Brain pericyte (primary cell): Measurements from ENCODE around the gene PIBF1.

ENCODE experiments used
- DNase-seq: peaks from one replicate; pipeline ENCODE4 v3.0.0-alpha.2; 2012; ENCODE audit warnings: low read depth, low spot score

Gene PIBF1

DNA sequence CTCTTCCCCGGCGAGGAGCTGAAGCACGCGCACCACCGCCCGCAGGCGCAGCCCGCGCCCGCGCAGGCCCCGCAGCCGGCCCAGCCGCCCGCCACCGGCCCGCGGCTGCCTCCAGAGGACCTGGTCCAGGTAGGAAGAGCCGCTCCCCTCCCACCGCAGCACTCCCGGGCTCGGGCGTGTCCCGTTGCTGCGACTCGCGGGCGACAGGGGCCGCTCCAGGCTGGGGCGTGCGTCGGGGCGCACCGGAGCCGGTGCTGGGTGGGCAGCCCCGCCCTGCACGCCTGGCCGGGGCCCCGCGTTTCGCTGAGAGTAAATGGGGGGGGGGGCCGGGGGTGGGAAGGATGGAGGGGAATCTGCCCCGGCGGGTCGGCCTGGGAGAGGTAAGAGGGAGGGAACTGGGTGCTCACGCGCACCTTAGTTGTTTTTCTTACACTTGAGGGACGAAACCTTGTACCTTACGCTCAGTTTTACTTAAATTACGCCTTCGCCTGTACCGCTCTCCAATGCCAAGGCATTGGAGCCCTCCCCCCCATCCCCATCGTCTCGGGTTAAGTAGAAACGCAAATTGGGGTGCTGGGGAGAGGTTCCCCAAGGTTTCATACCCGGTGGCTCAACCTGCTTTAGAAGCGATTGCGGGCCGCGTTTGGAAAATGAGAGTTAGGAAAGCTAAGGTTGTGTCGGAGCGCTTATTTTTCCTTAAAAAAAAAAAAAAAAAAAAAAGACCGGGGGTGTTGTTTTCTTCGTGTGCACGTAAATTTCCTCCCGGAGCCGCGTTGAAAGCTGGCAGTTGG is 277.7 kb downstream of the PIBF1 start:
- DNase-seq, result no peak

DNA sequence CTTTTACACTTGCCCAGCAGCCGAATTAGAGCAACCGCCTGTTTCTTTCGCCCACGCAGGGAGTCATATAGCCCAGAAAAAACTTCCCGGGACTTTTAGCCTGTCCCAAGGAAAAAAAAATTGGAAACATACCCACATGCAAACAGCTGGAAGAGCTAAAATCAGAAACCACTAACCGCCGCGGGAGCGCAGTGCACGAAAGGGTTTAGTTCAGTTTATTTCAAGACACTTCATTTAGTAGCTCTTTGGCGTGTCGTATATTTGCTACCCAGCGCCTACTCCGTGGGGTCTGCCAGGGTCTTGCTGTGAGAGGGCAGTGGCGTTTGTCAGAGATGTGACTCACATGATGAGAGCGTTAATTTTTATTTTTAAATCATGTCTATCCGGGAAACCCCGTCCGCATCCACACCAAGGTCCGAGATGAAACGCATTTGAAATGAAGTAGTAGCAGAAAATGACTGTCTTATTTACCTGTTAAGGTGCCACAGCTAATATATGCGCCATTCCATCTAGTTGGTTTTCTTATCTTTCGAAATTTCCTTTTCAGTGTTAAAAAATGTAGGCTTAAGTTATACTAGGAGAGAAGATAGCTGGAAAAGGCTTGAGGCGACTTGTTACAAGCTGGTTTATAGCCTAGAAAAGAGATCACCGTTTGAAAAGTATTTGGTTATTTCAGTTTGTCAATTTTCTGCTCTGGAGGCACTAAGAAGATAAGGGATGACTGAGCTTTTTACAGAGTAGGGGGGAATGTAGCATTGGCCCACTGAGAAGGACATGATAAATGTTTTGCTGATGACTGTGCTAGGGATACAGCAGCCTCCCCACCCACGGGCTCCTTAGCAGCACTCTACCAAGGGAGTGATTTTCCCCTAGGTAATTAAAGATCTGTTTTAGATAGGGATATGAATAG is 278.6 kb downstream of the PIBF1 start:
- DNase-seq, result no peak

DNA sequence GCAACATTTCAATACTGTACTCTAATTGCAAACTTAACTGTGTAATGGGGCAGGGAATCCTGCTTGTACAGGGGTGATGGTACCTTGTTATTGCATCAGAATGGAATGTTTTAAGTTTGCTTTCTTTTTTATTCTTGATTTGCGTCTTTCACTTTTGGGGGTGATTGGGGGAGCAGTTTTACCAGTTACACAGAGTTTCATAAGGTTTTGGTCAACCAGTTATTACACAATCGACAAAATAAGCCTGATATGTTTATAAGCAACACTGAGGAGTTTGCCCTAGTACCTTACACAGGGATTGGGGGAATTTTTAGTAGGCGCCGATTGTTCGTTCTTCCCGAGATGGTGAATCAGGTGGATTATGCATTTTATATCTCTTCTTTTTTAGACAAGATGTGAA is 279.5 kb downstream of the PIBF1 start:
- no peak for DNase-seq

DNA sequence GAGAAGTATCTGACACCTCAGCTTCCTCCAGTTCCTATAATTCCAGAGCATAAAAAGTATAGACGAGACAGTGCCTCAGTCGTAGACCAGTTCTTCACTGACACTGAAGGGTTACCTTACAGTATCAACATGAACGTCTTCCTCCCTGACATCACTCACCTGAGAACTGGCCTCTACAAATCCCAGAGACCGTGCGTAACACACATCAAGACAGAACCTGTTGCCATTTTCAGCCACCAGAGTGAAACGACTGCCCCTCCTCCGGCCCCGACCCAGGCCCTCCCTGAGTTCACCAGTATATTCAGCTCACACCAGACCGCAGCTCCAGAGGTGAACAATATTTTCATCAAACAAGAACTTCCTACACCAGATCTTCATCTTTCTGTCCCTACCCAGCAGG is 279.9 kb downstream of the PIBF1 start:
- DNase-seq, result no peak

DNA sequence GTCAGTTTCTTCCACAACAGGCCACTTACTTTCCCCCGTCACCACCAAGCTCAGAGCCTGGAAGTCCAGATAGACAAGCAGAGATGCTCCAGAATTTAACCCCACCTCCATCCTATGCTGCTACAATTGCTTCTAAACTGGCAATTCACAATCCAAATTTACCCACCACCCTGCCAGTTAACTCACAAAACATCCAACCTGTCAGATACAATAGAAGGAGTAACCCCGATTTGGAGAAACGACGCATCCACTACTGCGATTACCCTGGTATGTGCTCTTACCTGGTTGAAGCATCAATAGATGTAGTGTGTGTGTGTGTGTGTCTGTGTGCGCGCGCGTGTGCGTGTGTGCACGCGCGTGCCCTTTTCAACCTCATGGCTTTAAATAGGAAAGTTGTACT is 280.5 kb downstream of the PIBF1 start:
- DNase-seq, result no peak

DNA sequence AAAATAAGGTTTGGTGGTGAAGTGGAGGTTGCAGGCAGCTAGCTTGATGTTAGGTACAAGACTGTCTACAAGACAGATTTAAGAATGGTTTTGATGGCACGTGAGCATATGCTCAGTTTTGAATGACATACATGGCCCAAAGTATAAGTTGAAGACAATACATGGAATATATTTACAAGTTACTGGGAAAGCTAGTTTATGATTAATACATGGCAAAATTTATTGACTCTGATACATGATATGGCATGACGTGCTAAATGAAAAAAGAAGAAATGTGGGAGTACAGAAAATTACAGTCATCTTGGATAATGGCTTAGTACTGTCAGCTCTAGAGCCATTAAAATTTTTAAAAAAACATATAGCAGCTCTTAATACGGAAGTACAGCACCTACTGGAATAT is 281.2 kb downstream of the PIBF1 start:
- no peak for DNase-seq

DNA sequence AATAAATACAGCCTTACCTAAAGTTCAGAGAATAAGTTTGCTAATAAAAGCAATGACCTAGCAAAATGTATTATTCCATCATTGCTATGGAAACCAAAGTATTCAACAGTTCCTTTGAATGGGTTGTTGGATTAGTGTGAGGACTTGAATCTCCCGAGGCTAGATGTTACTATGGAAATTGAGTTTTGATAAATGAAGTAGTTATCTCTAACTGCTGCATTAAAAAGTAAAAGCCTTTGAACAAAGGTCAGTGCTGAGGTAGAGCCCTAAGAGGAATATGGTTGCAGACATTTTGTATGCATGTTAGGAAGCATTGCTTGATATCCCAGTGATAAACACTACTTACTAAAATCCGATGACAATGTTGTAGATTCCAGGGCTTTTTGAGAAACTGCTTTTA is 283.1 kb downstream of the PIBF1 start:
- DNase-seq, result no peak

DNA sequence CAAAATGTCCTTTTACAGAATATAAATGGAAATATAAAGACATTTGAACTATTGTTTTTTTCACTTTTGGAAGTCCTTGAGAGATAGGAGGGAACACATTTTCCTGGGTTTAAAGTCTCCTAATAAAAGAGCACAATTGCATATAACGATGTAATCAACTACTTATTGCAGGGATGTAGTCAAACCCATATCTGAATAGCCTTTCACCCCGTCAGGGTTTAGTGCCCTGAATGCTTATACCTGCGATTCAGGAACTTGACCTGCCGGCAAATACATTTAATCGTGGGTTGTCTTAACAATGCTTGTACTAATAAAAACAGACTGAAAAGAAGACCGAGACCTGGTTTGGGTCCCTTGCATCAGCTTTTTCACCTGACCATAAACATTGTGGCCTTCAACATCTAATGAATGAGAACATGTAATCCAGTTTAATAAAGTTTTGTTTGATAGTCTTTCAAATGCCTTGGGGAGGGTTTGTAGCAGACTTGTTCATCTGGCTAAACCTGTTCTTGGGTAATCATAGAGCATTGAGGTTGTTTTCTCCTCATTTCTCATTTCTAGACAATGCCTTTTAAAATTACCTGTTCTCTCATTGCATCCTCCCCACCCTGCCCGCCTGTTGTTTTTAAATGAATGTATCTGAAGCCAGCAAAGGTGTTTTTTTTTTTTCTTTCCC is 283.9 kb downstream of the PIBF1 start:
- DNase-seq, result no peak
